Amniotic stem cell (primary cell): ENCODE results near the gene STON1.
"Not testable (repeated sequence)": the region's sequence is repeated elsewhere in the genome, so short reads cannot be mapped to it uniquely, and the experiment has no call there.

Experiments
- DNase-seq: peaks from one replicate; lab custom pipeline; 2025; lab: John Stamatoyannopoulos, UW

STON1 gene

DNA sequence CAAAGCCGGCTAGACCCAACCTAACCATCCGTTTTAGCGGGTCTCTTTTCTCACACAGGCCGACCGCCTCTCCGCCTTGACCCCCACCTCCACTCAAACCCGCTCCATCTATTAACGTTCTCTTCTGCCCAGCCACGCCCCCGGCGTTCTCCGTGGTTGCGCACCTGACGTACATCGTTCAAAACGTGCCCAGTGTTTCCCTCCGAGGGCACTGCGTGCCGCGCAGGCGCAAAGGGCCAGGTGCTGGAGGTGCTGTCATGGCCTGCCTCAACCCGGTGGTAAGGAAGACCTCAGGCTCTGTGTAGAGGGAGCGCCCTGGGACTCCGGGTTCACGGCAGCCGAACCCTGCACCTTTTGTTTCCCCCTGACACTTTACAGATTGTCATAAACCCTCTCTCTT is 87.7 kb downstream of the STON1 start, which contains the start of gene GTF2A1L:
Gene GTF2A1L (plus strand): TSS at position 239 of the 400 bp plus-strand sequence. CDS start 19 bp downstream, at position 258.
- DNase-seq = no peak

DNA sequence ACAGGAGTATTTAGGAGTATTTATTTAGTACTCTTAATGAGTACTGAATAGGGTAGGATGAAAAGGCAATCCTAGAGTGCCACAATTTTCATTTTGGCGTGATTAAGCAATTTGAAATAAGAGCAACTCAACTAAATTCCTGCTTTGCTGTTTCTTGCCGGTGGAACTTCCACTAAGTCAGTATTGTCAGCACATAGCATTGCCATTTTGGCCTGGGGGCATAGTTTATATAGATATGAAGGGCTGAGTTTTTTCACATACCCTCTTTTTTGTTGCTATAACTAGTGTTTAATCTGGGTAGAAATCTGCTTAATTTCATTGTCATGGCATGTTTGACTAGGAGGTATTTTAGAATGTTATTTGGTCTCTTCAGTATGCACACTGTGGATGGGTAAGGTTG is 89.6 kb downstream of the STON1 start:
- no peak for DNase-seq

DNA sequence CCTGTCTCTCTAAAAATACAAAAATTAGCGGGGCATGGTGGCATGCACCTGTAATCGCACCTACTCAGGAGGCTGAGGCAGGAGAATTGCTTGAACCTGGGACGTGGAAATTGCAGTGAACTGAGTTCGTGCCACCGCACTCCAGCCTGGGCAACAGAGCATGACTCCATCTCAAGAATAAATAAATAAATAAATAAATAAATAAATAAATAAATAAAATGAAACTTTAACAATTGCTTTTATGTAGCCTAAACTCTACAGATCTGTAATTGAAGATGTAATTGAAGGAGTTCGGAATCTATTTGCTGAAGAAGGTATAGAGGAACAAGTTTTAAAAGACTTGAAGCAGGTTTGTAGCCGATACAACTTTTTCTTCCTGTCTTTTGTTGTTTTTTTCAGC is 90.7 kb downstream of the STON1 start:
- DNase-seq = no peak

DNA sequence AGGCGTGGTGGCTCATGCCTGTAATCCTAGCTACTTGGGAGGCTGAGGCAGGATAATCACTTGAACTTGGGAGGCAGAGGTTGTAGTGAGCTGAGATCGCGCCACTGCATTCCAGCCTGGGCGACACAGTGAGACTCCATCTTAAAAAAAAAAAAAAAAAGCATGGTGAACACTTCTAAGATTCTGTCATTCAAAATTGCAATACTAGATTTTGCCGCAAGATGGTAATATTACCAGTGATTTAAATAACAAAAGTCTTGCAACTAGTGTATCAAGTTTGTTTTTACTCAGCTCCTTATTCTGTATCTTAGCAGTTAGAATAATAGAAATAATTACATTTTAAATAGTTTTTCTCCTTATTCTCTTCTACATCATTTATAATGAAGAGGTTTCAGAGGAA is 92.7 kb downstream of the STON1 start:
- DNase-seq = not testable (repeated sequence)

DNA sequence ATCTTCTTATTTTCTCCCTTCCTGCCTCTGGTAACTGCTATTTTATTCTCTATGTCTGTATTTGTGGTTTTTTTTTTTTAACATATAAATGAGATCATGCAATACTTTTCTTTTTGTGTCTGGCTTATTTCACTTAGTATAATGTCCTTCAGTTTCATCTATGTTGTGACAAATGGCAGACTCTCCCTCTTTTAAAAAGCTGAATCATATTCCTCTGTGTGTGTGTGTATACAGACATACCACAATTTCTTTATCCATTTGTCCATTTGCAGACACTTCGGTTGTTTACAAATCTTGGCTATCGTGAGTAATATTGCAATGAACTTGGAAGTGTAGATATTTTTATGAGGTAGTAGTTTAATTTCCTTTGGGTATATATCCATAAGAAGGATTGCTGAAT is 94.7 kb downstream of the STON1 start:
- no peak for DNase-seq

DNA sequence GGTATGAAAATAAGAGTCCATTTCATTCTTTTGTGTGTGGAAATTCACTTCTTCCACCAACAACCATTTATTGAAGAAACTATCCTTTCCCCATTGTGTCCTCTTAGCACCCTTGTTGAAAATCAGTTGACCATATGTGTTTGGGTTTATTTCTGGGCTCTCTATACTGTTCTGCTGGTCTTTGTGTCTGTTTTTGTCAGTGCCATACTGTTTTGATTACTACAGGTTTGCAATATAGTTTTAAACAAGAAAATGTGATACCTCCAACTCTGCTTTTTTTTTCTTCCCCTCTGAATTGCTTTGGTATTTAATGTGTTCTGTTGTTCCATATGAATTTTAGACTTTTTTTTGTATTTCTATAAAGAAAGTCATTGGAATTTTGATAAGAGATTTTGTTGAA is 96.1 kb downstream of the STON1 start:
- DNase-seq = no peak

DNA sequence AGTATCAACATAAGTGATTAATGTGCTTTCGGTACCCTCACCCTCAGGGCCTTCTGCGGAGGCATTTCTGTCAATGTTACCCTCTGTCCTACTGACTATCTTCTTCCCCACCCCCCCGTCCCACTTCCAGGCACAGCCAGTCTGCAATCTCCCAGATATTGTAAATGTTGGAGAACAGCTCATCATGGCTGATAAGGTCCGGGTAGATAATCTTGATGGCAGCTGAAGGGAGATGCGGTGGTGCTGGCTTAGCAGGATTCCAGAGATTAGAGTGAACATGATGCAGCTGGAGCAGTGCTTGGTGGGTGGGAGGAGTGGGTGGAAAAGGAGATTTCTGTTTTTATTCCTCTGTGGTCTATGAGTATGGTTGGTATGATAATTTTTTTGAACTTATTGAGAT is 103.2 kb downstream of the STON1 start:
- no peak for DNase-seq

DNA sequence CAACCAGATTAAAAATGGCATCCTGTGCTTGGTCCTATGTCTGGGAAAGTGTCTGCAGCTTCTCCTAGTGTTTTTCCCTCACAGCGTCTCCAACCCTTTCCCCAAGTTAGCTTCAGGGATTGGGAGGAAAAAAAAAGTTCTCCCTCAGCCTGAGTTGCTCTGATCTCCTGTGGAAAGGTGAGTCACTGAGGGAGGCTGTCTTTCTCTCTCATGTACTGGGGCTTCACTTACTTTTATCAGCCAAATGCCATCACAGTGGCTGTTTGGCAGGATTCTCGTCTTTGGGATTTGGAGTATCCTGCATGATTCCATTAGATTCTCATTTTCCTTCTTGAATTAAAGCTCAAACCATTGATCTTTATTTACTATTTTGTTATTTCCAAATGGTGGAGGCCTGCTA is 105.8 kb downstream of the STON1 start:
- DNase-seq = no peak

DNA sequence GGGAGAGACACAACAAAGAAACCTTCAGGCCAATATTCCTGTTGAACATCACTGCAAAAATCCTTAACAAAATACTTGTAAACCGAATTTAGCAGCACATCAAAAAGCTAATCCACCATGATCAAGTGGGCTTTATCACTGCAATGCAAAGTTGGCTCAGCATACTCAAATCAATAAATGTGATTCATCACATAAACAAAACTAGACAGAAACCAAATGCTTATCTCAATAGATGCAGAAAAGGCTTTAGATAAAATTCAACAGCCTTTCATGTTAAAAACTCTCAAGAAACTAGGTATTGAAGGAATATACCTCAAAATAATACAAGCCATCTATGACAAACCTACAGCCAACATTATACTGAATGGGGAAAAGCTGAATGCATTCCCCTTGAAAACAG is 108.3 kb downstream of the STON1 start:
- DNase-seq = no peak
